Spleen (tissue), 7 donors: ENCODE measurements around the gene ERMARD.

Experiments
- CTCF ChIP-seq, 11 experiments: fragments of 200-600 bp in 7 of 11; fragments of 450-650 bp in 4 of 11; sonication (generic) in 4 of 11; IDR thresholded peaks in 8 of 11; conservative IDR thresholded peaks in 3 of 11; 1 replicate in 7 of 11; 2 replicates in 4 of 11; pipeline versions ENCODE4 v1.4.0 to v1.8.0; 2016 to 2021; ENCODE audit warnings: antibody characterized with exemption in 11 of 11, inconsistent platforms in 4 of 11, mild to moderate bottlenecking in 1 of 11
- POLR2AphosphoS5 ChIP-seq, 3 donors: sonication (generic); formaldehyde crosslinking; IDR thresholded peaks; one replicate each; pipeline ENCODE4 v1.5.1; 2017; ENCODE audit warnings: antibody characterized with exemption in 3 of 3
- donor health status: DM: no; HTN: no; CAD: no; lungs with moderate emphysema.
- donor health status: DM: no; HTN: no; CAD: no.
- donor health status: DM: no; HTN: no; CAD: no.

- no peak for TF ChIP-seq CTCF (IDR thresholded peaks at IDR 0.05 in 8 of 11, conservative IDR thresholded peaks at IDR 0.05 in 3 of 11)
- TF ChIP-seq POLR2AphosphoS5 (IDR thresholded peaks at IDR 0.05), result no peak
These were observed 53.9 kb downstream of the ERMARD start for GRCh38 chr6:169805242-169805838.
